OCI-LY3 (cell line): ENCODE measurements around the gene NOC3L.

Source experiments
- CTCF ChIP-seq: fragments of 200-600, 300-600 bp; sonication (generic); IDR thresholded peaks from 2 replicates; pipeline ENCODE4 v1.5.1; 2014; ENCODE audit warnings: antibody characterized with exemption, low read length, low read depth
- EZH2phosphoT487 ChIP-seq: fragments of 200-600 bp; shearing (Covaris generic); IDR thresholded peaks from 2 replicates; pipeline ENCODE4 v1.6.1; 2018; ENCODE audit warnings: antibody characterized with exemption, mixed run types, low read depth

DNA sequence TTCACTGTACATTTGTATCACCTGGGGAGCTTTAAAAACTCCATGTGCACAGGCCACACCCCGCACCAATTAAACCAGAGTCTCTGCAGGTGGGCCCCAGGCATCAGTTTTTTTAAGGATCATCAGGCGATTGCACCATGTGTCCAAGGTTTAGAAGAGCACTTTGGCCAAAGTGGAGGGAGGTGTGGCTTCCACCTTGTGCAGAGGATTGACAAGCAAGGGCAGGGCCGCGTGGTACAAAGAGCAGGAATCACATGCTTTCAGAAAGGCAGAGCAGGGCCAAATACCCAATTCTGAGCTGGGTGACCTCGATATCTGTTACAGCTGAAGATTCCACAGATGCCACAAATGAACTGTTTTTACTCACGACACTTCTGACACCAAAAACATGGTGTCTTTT is 52.4 kb downstream of the NOC3L start:
- TF ChIP-seq CTCF (no peak), EZH2phosphoT487 (no peak)
